MCF 10A (cell line): ENCODE results near the gene SMIM43. TPM values are rescaled to one million over a fixed set of nuclear protein-coding genes. Genes with fewer than 3 reads are reported as not detected.
A peak's percentile ranks its signal among the peaks of the same experiment; 100 is the strongest.

Source experiments
- BruUV-seq: library from RNA; stranded (reverse); fragments of 400-500 nt; replicated peaks from 2 replicates; lab custom pipeline; 2021; lab: Mats Ljungman, UMichigan
- CTCF ChIA-PET: fragments of 300-600 bp; sonication (Branson Sonifier 250); formaldehyde crosslinking; extraction: SDS; loops from one replicate; lab custom pipeline; 2021; ENCODE audit warnings: antibody characterized with exemption, inconsistent platforms; lab: Yijun Ruan, JAX
- POLR2A ChIA-PET: fragments of 300-600, 350-650 bp; sonication (Branson Sonifier 250); formaldehyde crosslinking; extraction: SDS; loops from one replicate; lab custom pipeline; 2020; ENCODE audit warnings: antibody characterized with exemption, inconsistent platforms; lab: Yijun Ruan, JAX
- DNase-seq: peaks from one replicate; pipeline ENCODE4 v3.0.0-alpha.2; 2018; ENCODE audit not compliant: unreplicated experiment
- H3K27ac Mint-ChIP-seq: one replicate; pipeline ENCODE4 v1.8.0; 2022; ENCODE audit warnings: mild to moderate bottlenecking, low read depth, mixed read lengths; ENCODE audit not compliant: unreplicated experiment
- H3K27me3 Mint-ChIP-seq: one replicate; pipeline ENCODE4 v1.8.0; 2022; ENCODE audit warnings: mixed read lengths; ENCODE audit not compliant: insufficient read depth, unreplicated experiment
- H3K36me3 Mint-ChIP-seq: one replicate; pipeline ENCODE4 v1.8.0; 2022; ENCODE audit warnings: mild to moderate bottlenecking, moderate library complexity, mixed read lengths; ENCODE audit not compliant: insufficient read depth, unreplicated experiment
- H3K4me1 Mint-ChIP-seq: one replicate; pipeline ENCODE4 v1.8.0; 2022; ENCODE audit warnings: mixed read lengths; ENCODE audit not compliant: insufficient read depth, unreplicated experiment
- H3K4me3 Mint-ChIP-seq: one replicate; pipeline ENCODE4 v1.8.0; 2022; ENCODE audit warnings: mild to moderate bottlenecking, moderate library complexity, mixed read lengths; ENCODE audit not compliant: unreplicated experiment
- H3K9me3 Mint-ChIP-seq: one replicate; pipeline ENCODE4 v1.8.0; 2022; ENCODE audit warnings: mixed read lengths; ENCODE audit not compliant: unreplicated experiment
- CTCF ChIP-seq: fragments of 200-600 bp; IDR thresholded peaks from one replicate; pipeline ENCODE4 v1.8.0; 2022; ENCODE audit warnings: antibody characterized with exemption, mild to moderate bottlenecking; ENCODE audit not compliant: unreplicated experiment
- intact Hi-C: fragments of 100-400 bp; cut with micrococcal nuclease; formaldehyde crosslinking; loops from 2 replicates; pipeline ENCODE4 v1.14.1; 2022
- total RNA-seq: library from RNA; stranded (reverse); gene quantifications from 2 replicates; pipeline ENCODE4 v1.2.3, GENCODE V29; 2022

The SMIM43 gene
- total RNA-seq, 1 experiment from 2014 or later: not detected

DNA sequence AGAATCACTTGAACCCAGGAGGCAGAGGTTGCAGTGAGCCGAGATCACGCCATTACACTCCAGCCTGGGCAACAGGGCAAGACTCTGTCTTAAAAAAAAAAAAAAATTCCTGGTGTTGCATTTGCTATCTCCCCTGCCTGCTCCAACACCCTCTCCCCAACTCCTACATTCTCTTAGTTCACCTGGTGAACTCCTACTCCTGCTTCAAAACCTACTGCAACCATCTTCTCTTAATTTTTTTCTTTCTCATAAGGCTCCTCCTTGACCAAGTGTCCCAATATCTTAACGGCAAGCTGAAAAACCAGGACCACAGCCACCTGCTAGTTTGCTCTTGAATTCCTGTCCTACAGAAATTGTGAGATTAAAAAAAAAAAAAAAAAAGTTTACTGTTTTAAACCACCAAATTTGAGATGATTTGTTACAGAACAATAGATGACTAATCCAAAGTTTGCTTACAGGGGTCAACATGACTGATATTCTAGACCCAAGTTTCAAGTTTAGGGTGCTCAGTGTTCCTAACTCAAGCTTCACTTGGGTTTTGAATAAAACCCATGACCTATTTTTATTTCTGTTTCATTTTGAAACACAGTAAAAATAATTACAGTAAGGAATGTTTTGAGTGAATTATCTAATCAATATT, 55.1 kb downstream of the SMIM43 start:
- H3K27ac Mint-ChIP-seq: peak overlapping the region; percentile 93
- no peak for TF ChIP-seq CTCF
- DNase-seq: no peak
- no peaks in the 10 kb centered on the region for H3K9me3 Mint-ChIP-seq
- H3K4me3 Mint-ChIP-seq: no peak overlapping the region
- intact Hi-C loops: no loop called here
- ChIA-PET CTCF (interaction anchor here (0.7 kb wide), 1 partner anchor 47 kb away, joined by 4 read pairs; no protein-coding TSS in a partner anchor), POLR2A (interaction anchor here (0.7 to 4.2 kb wide), 5 partner anchors 14 to 245 kb away, joined by 3 to 63 read pairs (median 4); partner anchors contain the start of gene ANXA5)
- peaks cover 34% of the 10 kb centered on the region for H3K4me1 Mint-ChIP-seq
- no peaks in the 10 kb centered on the region for H3K27me3 Mint-ChIP-seq
- BruUV-seq: no TSS peak
- no peaks in the 10 kb centered on the region for H3K36me3 Mint-ChIP-seq

Other genes starting within 250 kb of the SMIM43 start
- 476 and 566 TPM in 2 replicates for gene ANXA5, start 68.2 kb downstream of the SMIM43 start, total RNA-seq
- gene EXOSC9, start 36.2 kb upstream of the SMIM43 start, total RNA-seq: 29.2 and 30.9 TPM in 2 replicates
- gene CCNA2, start 58.7 kb upstream of the SMIM43 start, total RNA-seq: 12.1 and 22.0 TPM in 2 replicates
- 22.1 and 25.5 TPM in 2 replicates for gene BBS7, start 105.3 kb upstream of the SMIM43 start, total RNA-seq
- gene TRPC3, start 186.9 kb upstream of the SMIM43 start, total RNA-seq: not detected in 2 replicates